OCI-LY7 (cell line): ENCODE results near the gene IP6K2.

Source experiments
- EZH2phosphoT487 ChIP-seq: fragments of 200-600 bp; sonication (generic); IDR thresholded peaks from 2 replicates; pipeline ENCODE4 v1.6.1; 2018; ENCODE audit warnings: low read depth, borderline replicate concordance, mild to moderate bottlenecking, mixed run types, antibody characterized with exemption, low read length, moderate library complexity, mixed read lengths
- TF ChIP-seq, protein P1 (sequence below): fragments of 200-600 bp; sonication (generic); conservative IDR thresholded peaks from 2 replicates; pipeline ENCODE4 v1.5.1; 2014; ENCODE audit warnings: mild to moderate bottlenecking, antibody characterized with exemption, low read length, moderate library complexity, mixed read lengths

DNA sequence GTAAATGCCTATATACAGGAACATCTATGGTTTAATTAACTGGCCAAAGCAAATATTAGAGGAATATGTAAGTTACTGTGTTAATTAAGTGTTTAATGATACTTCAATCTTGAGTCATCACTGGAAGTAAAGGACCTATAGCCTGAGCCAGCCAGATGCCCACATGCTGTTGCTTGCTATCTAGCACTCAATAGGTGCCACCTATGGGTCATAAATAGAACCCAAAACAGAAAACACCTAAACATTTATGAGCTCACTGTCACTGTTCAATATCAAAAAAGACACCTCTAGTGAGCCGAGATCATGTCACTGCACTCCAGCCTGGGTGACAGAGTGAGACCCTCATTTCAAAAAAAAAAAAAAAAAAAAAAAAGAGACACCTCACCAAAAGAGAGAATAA is 48.4 kb upstream of the IP6K2 start:
- TF ChIP-seq, protein P1, sequence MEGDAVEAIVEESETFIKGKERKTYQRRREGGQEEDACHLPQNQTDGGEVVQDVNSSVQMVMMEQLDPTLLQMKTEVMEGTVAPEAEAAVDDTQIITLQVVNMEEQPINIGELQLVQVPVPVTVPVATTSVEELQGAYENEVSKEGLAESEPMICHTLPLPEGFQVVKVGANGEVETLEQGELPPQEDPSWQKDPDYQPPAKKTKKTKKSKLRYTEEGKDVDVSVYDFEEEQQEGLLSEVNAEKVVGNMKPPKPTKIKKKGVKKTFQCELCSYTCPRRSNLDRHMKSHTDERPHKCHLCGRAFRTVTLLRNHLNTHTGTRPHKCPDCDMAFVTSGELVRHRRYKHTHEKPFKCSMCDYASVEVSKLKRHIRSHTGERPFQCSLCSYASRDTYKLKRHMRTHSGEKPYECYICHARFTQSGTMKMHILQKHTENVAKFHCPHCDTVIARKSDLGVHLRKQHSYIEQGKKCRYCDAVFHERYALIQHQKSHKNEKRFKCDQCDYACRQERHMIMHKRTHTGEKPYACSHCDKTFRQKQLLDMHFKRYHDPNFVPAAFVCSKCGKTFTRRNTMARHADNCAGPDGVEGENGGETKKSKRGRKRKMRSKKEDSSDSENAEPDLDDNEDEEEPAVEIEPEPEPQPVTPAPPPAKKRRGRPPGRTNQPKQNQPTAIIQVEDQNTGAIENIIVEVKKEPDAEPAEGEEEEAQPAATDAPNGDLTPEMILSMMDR: peak; percentile 57
- TF ChIP-seq EZH2phosphoT487: no peak
